C4-2B (cell line): ENCODE results near the gene CD99L2.
A peak's percentile ranks its signal among the peaks of the same experiment; 100 is the strongest.

Experiments used
- ZFX ChIP-seq: fragments of 450-650 bp; IDR thresholded peaks from 2 replicates; pipeline ENCODE4 v1.6.1; 2017
- TF ChIP-seq, protein P1 (sequence below): fragments of 450-650 bp; conservative IDR thresholded peaks from 2 replicates; pipeline ENCODE4 v1.5.1; 2017; ENCODE audit warnings: mild to moderate bottlenecking

DNA sequence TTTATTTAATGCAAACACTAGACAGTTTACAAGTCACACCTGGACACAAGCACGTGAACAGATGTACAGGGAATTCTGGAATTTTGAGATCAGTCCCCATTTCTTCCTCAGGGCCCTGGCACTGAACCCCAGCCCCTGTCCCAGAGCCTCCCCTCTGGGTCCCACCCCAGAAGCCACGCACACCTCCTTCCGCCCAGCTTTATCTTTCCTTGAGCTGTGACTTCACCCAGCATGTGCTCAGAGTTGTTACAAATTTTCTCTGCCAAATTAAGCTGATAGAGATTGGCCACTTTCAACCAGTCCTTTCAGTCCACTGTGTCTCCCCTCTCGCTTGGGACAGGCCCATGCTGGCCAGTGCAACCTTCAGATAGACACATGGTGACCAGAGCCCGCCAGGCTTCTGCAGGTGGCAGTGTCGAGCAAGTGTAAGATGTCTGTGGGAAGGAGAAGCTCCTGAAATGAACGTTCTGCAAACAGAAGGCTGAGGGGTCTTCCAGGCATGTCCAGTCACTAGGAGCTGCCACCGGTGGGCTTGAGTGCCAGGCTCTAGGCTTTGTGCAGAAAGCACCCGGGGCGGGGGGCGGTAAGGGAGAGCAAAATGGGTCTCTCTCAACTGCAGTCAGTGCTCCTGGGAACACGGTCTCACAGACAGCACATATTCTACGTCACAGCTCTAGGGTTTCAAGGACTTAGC is 132.0 kb downstream of the CD99L2 start:
- TF ChIP-seq, protein P1, sequence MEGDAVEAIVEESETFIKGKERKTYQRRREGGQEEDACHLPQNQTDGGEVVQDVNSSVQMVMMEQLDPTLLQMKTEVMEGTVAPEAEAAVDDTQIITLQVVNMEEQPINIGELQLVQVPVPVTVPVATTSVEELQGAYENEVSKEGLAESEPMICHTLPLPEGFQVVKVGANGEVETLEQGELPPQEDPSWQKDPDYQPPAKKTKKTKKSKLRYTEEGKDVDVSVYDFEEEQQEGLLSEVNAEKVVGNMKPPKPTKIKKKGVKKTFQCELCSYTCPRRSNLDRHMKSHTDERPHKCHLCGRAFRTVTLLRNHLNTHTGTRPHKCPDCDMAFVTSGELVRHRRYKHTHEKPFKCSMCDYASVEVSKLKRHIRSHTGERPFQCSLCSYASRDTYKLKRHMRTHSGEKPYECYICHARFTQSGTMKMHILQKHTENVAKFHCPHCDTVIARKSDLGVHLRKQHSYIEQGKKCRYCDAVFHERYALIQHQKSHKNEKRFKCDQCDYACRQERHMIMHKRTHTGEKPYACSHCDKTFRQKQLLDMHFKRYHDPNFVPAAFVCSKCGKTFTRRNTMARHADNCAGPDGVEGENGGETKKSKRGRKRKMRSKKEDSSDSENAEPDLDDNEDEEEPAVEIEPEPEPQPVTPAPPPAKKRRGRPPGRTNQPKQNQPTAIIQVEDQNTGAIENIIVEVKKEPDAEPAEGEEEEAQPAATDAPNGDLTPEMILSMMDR: peak; percentile 30
- no peak for TF ChIP-seq ZFX
